K562 (cell line): Measurements from ENCODE around the gene ACAA2. TPM values are rescaled to one million over a fixed set of nuclear protein-coding genes. Genes with fewer than 3 reads are reported as not detected.

ENCODE experiments used
- ATAC-seq: fragments of 200-7000 bp; cut with Tn5 transposase; 3 replicates; pipeline ENCODE4 v1.9.1; 2020; ENCODE audit warnings: moderate library complexity
- BruUV-seq: library from RNA; stranded (reverse); fragments of 400-500 nt; replicated peaks from 2 replicates; lab custom pipeline; 2021; lab: Mats Ljungman, UMichigan
- CTCF ChIA-PET: fragments of 300-600 bp; formaldehyde crosslinking; extraction: SDS; loops from one replicate; lab custom pipeline; 2021; ENCODE audit warnings: low intra/inter-chr PET ratio; lab: Yijun Ruan, JAX
- POLR2A ChIA-PET: fragments of 300-600, 350-650 bp; sonication (Branson Sonifier 250); formaldehyde crosslinking; extraction: SDS; loops from one replicate; lab custom pipeline; 2021; ENCODE audit warnings: antibody characterized with exemption, inconsistent platforms; lab: Yijun Ruan, JAX
- DNase-seq, 4 experiments: peaks; one replicate each; pipeline versions ENCODE4 v3.0.0 to v3.0.0-alpha.2; 2011 to 2018; ENCODE audit warnings: low spot score in 3 of 4, mixed read lengths in 3 of 4; ENCODE audit errors: extremely low read depth in 1 of 4
- FAIRE-seq: peaks from 2 replicates; lab custom pipeline; 2011; peaks lifted over from hg19 to GRCh38; lab: Jason Lieb, UNC
- H2AFZ ChIP-seq: 2 replicates; pipeline ENCODE4 v1.6.0; 2011; ENCODE audit warnings: low read depth, low read length, control low read depth, inconsistent platforms
- H3K27ac ChIP-seq: fragments of 200-600 bp; 3 replicates; pipeline ENCODE4 v1.8.0; 2011; ENCODE audit warnings: low read depth, mild to moderate bottlenecking, control low read depth, inconsistent platforms, low read length, moderate library complexity, mixed read lengths; ENCODE audit errors: extremely low read depth
- H3K27me3 ChIP-seq, 2 experiments: fragments of 300-600 bp in 1 of 2; 2 replicates in 1 of 2; 3 replicates in 1 of 2; pipeline versions ENCODE4 v1.6.0 to v1.8.0; 2011; ENCODE audit warnings: inconsistent platforms in 2 of 2, low read length in 2 of 2, mild to moderate bottlenecking in 1 of 2, mixed read lengths in 1 of 2, moderate library complexity in 1 of 2; ENCODE audit not compliant: control insufficient read depth in 2 of 2, insufficient read depth in 2 of 2
- H3K36me3 ChIP-seq: fragments of 300-600 bp; 3 replicates; pipeline ENCODE4 v1.8.0; 2011; ENCODE audit warnings: mild to moderate bottlenecking, low read length, inconsistent platforms; ENCODE audit not compliant: control insufficient read depth, insufficient read depth
- H3K4me1 ChIP-seq, 2 experiments: fragments of 200-600 bp in 1 of 2; replicated peaks in 1 of 2; 2 replicates in 1 of 2; 3 replicates in 1 of 2; pipeline versions ENCODE4 v1.5.1 to v1.8.0; 2011; ENCODE audit warnings: inconsistent platforms in 2 of 2, low read length in 2 of 2, mild to moderate bottlenecking in 1 of 2, mixed read lengths in 1 of 2, moderate library complexity in 1 of 2; ENCODE audit not compliant: control insufficient read depth in 2 of 2, insufficient read depth in 2 of 2
- H3K4me2 ChIP-seq: 2 replicates; pipeline ENCODE4 v1.6.1; 2011; ENCODE audit warnings: low read length, control low read depth, inconsistent platforms, mixed read lengths; ENCODE audit not compliant: insufficient read depth
- H3K4me3 ChIP-seq: fragments of 200-600 bp; sonication (generic), shearing (Covaris generic); 2 replicates; pipeline ENCODE4 v1.5.1; 2016; ENCODE audit warnings: control low read depth, inconsistent platforms
- H3K79me2 ChIP-seq: fragments of 200-600 bp; 3 replicates; pipeline ENCODE4 v1.8.0; 2011; ENCODE audit warnings: low read length, inconsistent platforms; ENCODE audit not compliant: control insufficient read depth, insufficient read depth
- H3K9ac ChIP-seq, 2 experiments: 2 replicates each; pipeline versions ENCODE4 v1.6.0 to v1.6.1; 2011; ENCODE audit warnings: low read depth in 2 of 2, low read length in 2 of 2, control low read depth in 1 of 2, inconsistent platforms in 1 of 2, mild to moderate bottlenecking in 1 of 2, mixed read lengths in 1 of 2; ENCODE audit not compliant: insufficient read depth in 1 of 2
- H3K9me1 ChIP-seq: one replicate; pipeline ENCODE4 v1.6.0; 2011; ENCODE audit warnings: inconsistent platforms, mild to moderate bottlenecking, low read length, moderate library complexity; ENCODE audit not compliant: control insufficient read depth, insufficient read depth
- H3K9me3 ChIP-seq: replicated peaks from 2 replicates; pipeline ENCODE4 v1.5.1; 2011; ENCODE audit warnings: low read depth, low read length, inconsistent platforms; ENCODE audit not compliant: control insufficient read depth, insufficient read depth
- H4K20me1 ChIP-seq: replicated peaks from 2 replicates; pipeline ENCODE4 v1.6.1; 2011; ENCODE audit warnings: low read length, inconsistent platforms, mixed read lengths; ENCODE audit not compliant: control insufficient read depth, insufficient read depth
- ASH1L ChIP-seq: fragments of 450-650 bp; IDR thresholded peaks from 2 replicates; pipeline ENCODE4 v1.6.1; 2018; ENCODE audit warnings: borderline replicate concordance, mild to moderate bottlenecking, low read depth; ENCODE audit not compliant: partially characterized antibody
- KDM4B ChIP-seq, 2 experiments: fragments of 450-650 bp in 1 of 2; sonication (generic) in 1 of 2; IDR thresholded peaks; 2 replicates each; pipeline ENCODE4 v1.6.1; 2016 to 2017; ENCODE audit warnings: borderline replicate concordance in 2 of 2, antibody characterized with exemption in 1 of 2, low read depth in 1 of 2, mild to moderate bottlenecking in 1 of 2
- KLF10 ChIP-seq: fragments of 250-450 bp; sonication (Bioruptor Pico); IDR thresholded peaks from 2 replicates; pipeline ENCODE4 v1.6.1; 2021; ENCODE audit warnings: matching md5 sums
- MBD1 ChIP-seq: fragments of 250-450 bp; sonication (Bioruptor Pico); IDR thresholded peaks from 2 replicates; pipeline ENCODE4 v1.8.0; 2022; ENCODE audit warnings: inconsistent platforms
- NONO ChIP-seq, 2 experiments: fragments of 200-400 bp in 1 of 2; fragments of 450-650 bp in 1 of 2; formaldehyde crosslinking in 1 of 2; IDR thresholded peaks; 2 replicates each; pipeline ENCODE4 v1.6.1; 2017; ENCODE audit warnings: low read depth in 2 of 2, mild to moderate bottlenecking in 2 of 2, moderate library complexity in 2 of 2, low read length in 1 of 2
- SAFB2 ChIP-seq: fragments of 200-400 bp; formaldehyde crosslinking; IDR thresholded peaks from 2 replicates; pipeline ENCODE4 v1.6.1; 2018; ENCODE audit warnings: borderline replicate concordance, low read length, low read depth, moderate library complexity; ENCODE audit not compliant: severe bottlenecking
- SMARCA4 ChIP-seq: fragments of 450-650 bp; IDR thresholded peaks from 2 replicates; pipeline ENCODE4 v1.6.1; 2016
- SMARCE1 ChIP-seq: fragments of 450-650 bp; IDR thresholded peaks from 2 replicates; pipeline ENCODE4 v1.7.1; 2016; ENCODE audit warnings: mild to moderate bottlenecking
- TCF7L2 ChIP-seq: fragments of 150-350 bp; IDR thresholded peaks from 2 replicates; pipeline ENCODE4 v1.6.1; 2016; ENCODE audit warnings: low read depth, mild to moderate bottlenecking, low read length, moderate library complexity
- THRB ChIP-seq: fragments of 450-650 bp; formaldehyde crosslinking; conservative IDR thresholded peaks from 2 replicates; pipeline ENCODE4 v1.4.0; 2022; ENCODE audit warnings: mild to moderate bottlenecking, missing genetic modification characterization
- ZC3H11A ChIP-seq: IDR thresholded peaks from 2 replicates; pipeline ENCODE4 v1.6.1; 2012; ENCODE audit warnings: low read depth, low read length, improper control_type of control experiment
- ZNF263 ChIP-seq: sonication (generic); formaldehyde crosslinking; IDR thresholded peaks from 2 replicates; pipeline ENCODE4 v1.8.0; 2022; ENCODE audit warnings: mild to moderate bottlenecking, missing genetic modification reagents, borderline replicate concordance
- ZNF3 ChIP-seq: fragments of 250-450 bp; sonication (Bioruptor Pico); IDR thresholded peaks from 2 replicates; pipeline ENCODE4 v1.5.0; 2021; ENCODE audit warnings: mild to moderate bottlenecking, moderate library complexity
- ZNF699 ChIP-seq: fragments of 250-450 bp; sonication (Bioruptor Pico); IDR thresholded peaks from 2 replicates; pipeline ENCODE4 v1.8.0; 2021; ENCODE audit warnings: mild to moderate bottlenecking, moderate library complexity; ENCODE audit not compliant: insufficient replicate concordance
- WGBS: fragments of 100-300 bp; shearing (Covaris generic); methylation state at CpG from one replicate; pipeline ENCODE4 v1.1.6; 2016; ENCODE audit warnings: low coverage, mixed read lengths; ENCODE audit not compliant: insufficient coverage; ENCODE audit errors: missing lambda C conversion rate; 5-methylcytosine and 5-hydroxymethylcytosine counted together
- in situ Hi-C: fragments of 300-500 bp; cut with MboI; formaldehyde crosslinking; loops from 4 replicates; pipeline ENCODE4 v1.15.0; 2018; ENCODE audit warnings: inconsistent platforms, mixed read lengths
- intact Hi-C: fragments of 100-400 bp; cut with micrococcal nuclease; formaldehyde crosslinking; loops from 2 replicates; pipeline ENCODE4 v1.14.2; 2022
- polyA plus RNA-seq, 8 experiments: library from polyadenylated mRNA; depleted of rRNA in 4 of 8; stranded (reverse) in 5 of 8; unstranded in 3 of 8; fragments of >200 nt; fragmentation: Nextera tagmentation in 2 of 8; fragmentation: Illumina TruSeq in 1 of 8; extraction: Ambion mirVana in 2 of 8; extraction: Trizol in 1 of 8; gene quantifications; 2 replicates each; pipeline versions ENCODE4 v1.2.1 to v1.2.3, GENCODE V29; 2011 to 2014; ENCODE audit warnings: inconsistent platforms in 1 of 8, missing spikeins in 1 of 8
- total RNA-seq, 7 experiments: library from RNA; depleted of rRNA in 6 of 7; stranded (reverse); fragments of >200 nt in 6 of 7; fragmentation: Illumina TruSeq in 2 of 7; extraction: Trizol in 2 of 7; gene quantifications; 2 replicates each; pipeline versions ENCODE4 v1.2.1 to v1.2.3, GENCODE V29; 2011 to 2021; ENCODE audit warnings: low replicate concordance in 1 of 7

ACAA2 gene
- total and polyA plus RNA-seq, 9 of the 15 experiments (the other 6 are each of a cell fraction or from before 2014, with no cell fraction given): 13.2 to 31.5 (median 21.7) TPM

DNA sequence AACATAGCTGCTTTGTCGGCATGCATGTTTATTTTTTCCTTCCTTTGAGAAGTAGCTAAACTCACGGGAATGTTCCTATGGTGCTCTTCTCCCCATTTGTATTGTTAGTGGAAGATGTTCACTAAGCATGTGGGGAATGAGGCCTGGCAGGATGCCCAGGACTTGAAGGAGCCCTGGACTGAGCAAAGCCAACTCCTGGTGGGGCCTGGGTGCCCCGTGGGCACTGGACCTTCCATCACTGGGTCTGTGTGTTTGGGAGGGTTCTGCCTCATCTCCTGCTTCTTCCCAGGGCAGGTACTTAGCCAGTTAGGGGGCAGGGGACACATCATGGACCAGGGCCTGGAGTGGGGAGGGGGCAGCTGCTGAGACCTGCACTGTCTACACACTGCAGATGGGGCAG, 49.3 kb downstream of the ACAA2 start:
- Histone ChIP-seq H3K4me2 (no peak overlapping the region), H3K79me2 (no peaks in the 10 kb centered on the region), H3K4me1 (peaks cover 0 to 12% of the 10 kb centered on the region in 2 experiments; a peak in 3 of 5 replicates), H3K4me3 (no peak overlapping the region), H3K36me3 (no peaks in the 10 kb centered on the region), H3K27ac (no peak overlapping the region), H3K9me3 (no peaks in the 10 kb centered on the region), H3K27me3 (peaks cover 0 to 8% of the 10 kb centered on the region in 2 experiments; a peak in 1 of 5 replicates), H3K9ac (no peak overlapping the region), H2AFZ (no peak overlapping the region), H3K9me1 (no peaks in the 10 kb centered on the region), H4K20me1 (no peaks in the 10 kb centered on the region; the same call in 1 of the 2 replicates)
- CTCF ChIA-PET: no interaction called here
- POLR2A ChIA-PET: interaction anchor here (0.7 kb wide), 1 partner anchor 13 kb away, joined by 3 read pairs; no protein-coding TSS in a partner anchor
- intact Hi-C loops: loop anchor here (10.0 kb wide), 2 partner anchors 91 to 209 kb away; no protein-coding TSS in a partner anchor
- TF ChIP-seq KDM4B (IDR thresholded peaks at IDR 0.05; ENCODE audit: borderline replicate concordance in 2 of 2, low read depth in 1 of 2) (no peak), NONO (IDR thresholded peaks at IDR 0.05; ENCODE audit: low read depth in 2 of 2, low read length in 1 of 2) (no peak), SAFB2 (no peak), ASH1L (no peak), TCF7L2 (no peak), ZNF699 (no peak), ZC3H11A (no peak), MBD1 (CRISPR knock-in tag) (no peak), ZNF3 (CRISPR knock-in tag) (no peak), SMARCA4 (no peak), KLF10 (CRISPR knock-in tag) (no peak), ZNF263 (no peak), THRB (CRISPR knock-in tag) (no peak), SMARCE1 (no peak)
- DNase-seq (no peak), FAIRE-seq (no peak), ATAC-seq (no peak)
- in situ Hi-C loops: no loop called here
- BruUV-seq: no TSS peak
- 6% methylated on average over 2 of the region's 3 CpGs for WGBS
